ENCODE measurements around the gene PCDHA9. TPM values are rescaled to one million over a fixed set of nuclear protein-coding genes. Genes with fewer than 3 reads are reported as not detected.

Gene PCDHA9
- total and polyA plus RNA-seq, 4 donors, result under 0.01 TPM; not detected in 3

DNA sequence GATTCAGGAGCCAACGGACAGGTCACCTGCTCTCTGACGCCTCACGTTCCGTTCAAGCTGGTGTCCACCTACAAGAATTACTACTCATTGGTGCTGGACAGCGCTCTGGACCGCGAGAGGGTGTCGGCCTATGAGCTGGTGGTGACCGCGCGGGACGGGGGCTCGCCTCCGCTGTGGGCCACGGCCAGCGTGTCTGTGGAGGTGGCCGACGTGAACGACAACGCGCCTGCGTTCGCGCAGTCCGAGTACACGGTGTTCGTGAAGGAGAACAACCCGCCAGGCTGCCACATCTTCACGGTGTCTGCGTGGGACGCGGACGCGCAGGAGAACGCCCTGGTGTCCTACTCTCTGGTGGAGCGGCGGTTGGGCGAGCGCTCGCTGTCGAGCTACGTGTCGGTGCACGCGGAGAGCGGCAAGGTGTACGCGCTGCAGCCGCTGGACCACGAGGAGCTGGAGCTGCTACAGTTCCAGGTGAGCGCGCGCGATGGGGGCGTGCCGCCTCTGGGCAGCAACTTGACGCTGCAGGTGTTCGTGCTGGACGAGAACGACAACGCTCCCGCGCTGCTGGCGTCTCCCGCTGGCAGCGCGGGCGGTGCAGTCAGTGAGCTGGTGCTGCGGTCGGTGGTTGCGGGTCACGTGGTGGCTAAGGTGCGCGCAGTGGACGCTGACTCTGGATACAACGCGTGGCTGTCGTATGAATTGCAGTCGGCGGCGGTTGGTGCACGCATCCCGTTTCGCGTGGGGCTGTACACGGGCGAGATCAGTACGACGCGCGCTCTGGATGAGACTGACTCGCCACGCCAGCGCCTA is 9.2 kb downstream of the PCDHA9 start:
- H3K9me3 ChIP-seq (ENCODE audit: control insufficient read depth in 4 of 4, low read length in 3 of 4), result peaks cover 18 to 33% (median 29%) of the 10 kb centered on the region in 4 donors
- no peak for DNase-seq (ENCODE audit: low spot score)
- H3K4me3 ChIP-seq (ENCODE audit: low read depth in 1 of 3, low read length in 3 of 3), result peak overlapping the region in 1 of 3 donors; percentile 30
- H3K27me3 ChIP-seq (ENCODE audit: control insufficient read depth in 4 of 4, insufficient read depth in 4 of 4, low read length in 3 of 4), result peaks cover 0 to 12% (median 4%) of the 10 kb centered on the region in 4 donors
- peaks cover 0 to 4% (median 0%) of the 10 kb centered on the region in 4 donors for H3K36me3 ChIP-seq (ENCODE audit: control insufficient read depth in 4 of 4, insufficient read depth in 3 of 4, low read depth in 1 of 4, low read length in 3 of 4)
- no peak overlapping the region for H3K9ac ChIP-seq (ENCODE audit: low read depth in 1 of 2, low read length in 2 of 2)
- H3K27ac ChIP-seq (ENCODE audit: low read depth in 1 of 2, low read length in 2 of 2), result no peak overlapping the region
- TF ChIP-seq YY1 (IDR thresholded peaks at IDR 0.05) (no peak), JUND (IDR thresholded peaks at IDR 0.05) (no peak), SP1 (IDR thresholded peaks at IDR 0.05) (no peak), TAF1 (conservative IDR thresholded peaks at IDR 0.05) (no peak), NR2F2 (IDR thresholded peaks at IDR 0.05) (no peak), HNF4G (IDR thresholded peaks at IDR 0.05) (no peak), RAD21 (IDR thresholded peaks at IDR 0.05) (no peak)
- TF ChIP-seq, protein P1, sequence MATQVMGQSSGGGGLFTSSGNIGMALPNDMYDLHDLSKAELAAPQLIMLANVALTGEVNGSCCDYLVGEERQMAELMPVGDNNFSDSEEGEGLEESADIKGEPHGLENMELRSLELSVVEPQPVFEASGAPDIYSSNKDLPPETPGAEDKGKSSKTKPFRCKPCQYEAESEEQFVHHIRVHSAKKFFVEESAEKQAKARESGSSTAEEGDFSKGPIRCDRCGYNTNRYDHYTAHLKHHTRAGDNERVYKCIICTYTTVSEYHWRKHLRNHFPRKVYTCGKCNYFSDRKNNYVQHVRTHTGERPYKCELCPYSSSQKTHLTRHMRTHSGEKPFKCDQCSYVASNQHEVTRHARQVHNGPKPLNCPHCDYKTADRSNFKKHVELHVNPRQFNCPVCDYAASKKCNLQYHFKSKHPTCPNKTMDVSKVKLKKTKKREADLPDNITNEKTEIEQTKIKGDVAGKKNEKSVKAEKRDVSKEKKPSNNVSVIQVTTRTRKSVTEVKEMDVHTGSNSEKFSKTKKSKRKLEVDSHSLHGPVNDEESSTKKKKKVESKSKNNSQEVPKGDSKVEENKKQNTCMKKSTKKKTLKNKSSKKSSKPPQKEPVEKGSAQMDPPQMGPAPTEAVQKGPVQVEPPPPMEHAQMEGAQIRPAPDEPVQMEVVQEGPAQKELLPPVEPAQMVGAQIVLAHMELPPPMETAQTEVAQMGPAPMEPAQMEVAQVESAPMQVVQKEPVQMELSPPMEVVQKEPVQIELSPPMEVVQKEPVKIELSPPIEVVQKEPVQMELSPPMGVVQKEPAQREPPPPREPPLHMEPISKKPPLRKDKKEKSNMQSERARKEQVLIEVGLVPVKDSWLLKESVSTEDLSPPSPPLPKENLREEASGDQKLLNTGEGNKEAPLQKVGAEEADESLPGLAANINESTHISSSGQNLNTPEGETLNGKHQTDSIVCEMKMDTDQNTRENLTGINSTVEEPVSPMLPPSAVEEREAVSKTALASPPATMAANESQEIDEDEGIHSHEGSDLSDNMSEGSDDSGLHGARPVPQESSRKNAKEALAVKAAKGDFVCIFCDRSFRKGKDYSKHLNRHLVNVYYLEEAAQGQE (IDR thresholded peaks at IDR 0.05), result no peak
- WGBS, result 51% methylated on average over 94 of the region's 94 CpGs
- H3K4me1 ChIP-seq (ENCODE audit: control insufficient read depth in 4 of 4, insufficient read depth in 4 of 4, low read length in 3 of 4), result no peaks in the 10 kb centered on the region

- Histone ChIP-seq H3K9me3 (ENCODE audit: control insufficient read depth in 4 of 4, low read length in 3 of 4) (peaks cover 23 to 37% (median 35%) of the 10 kb centered on the region in 4 donors), H3K27me3 (ENCODE audit: control insufficient read depth in 4 of 4, insufficient read depth in 4 of 4, low read length in 3 of 4) (peaks cover 0 to 12% (median 4%) of the 10 kb centered on the region in 4 donors), H3K36me3 (ENCODE audit: control insufficient read depth in 4 of 4, insufficient read depth in 3 of 4, low read depth in 1 of 4, low read length in 3 of 4) (peaks cover 0 to 4% (median 0%) of the 10 kb centered on the region in 4 donors), H3K4me3 (ENCODE audit: low read depth in 1 of 3, low read length in 3 of 3) (peak overlapping the region in 2 of 3 donors; percentile 18 to 30), H3K9ac (ENCODE audit: low read depth in 1 of 2, low read length in 2 of 2) (no peak overlapping the region), H3K27ac (ENCODE audit: low read depth in 1 of 2, low read length in 2 of 2) (no peak overlapping the region), H3K4me1 (ENCODE audit: control insufficient read depth in 4 of 4, insufficient read depth in 4 of 4, low read length in 3 of 4) (no peaks in the 10 kb centered on the region)
- DNase-seq (ENCODE audit: low spot score), result no peak
- WGBS, result 63% methylated on average over 22 of the region's 22 CpGs
- TF ChIP-seq RAD21 (IDR thresholded peaks at IDR 0.05) (no peak), ZBTB33 (IDR thresholded peaks at IDR 0.05) (no peak), NR2F2 (IDR thresholded peaks at IDR 0.05) (no peak), MAX (IDR thresholded peaks at IDR 0.05) (no peak), RXRA (IDR thresholded peaks at IDR 0.05) (no peak), FOXA2 (IDR thresholded peaks at IDR 0.05) (no peak), SP1 (IDR thresholded peaks at IDR 0.05) (no peak), EGR1 (IDR thresholded peaks at IDR 0.05; ENCODE audit: low read depth in 2 of 2) (no peak)
- TF ChIP-seq, protein P1 (IDR thresholded peaks at IDR 0.05), result no peak
These were observed 9.7 kb downstream of the PCDHA9 start for GRCh38 chr5:140857987-140858240.

Data from liver (tissue), 9 donors.